PC-9 (cell line): ENCODE results near the gene S1PR4.

Experiments
- CTCF ChIP-seq: fragments of 200-600 bp; sonication (generic); conservative IDR thresholded peaks from 2 replicates; pipeline ENCODE4 v1.6.1; 2017; ENCODE audit warnings: mixed run types, antibody characterized with exemption, mild to moderate bottlenecking, moderate library complexity
- EZH2 ChIP-seq: fragments of 200-600 bp; sonication (generic); IDR thresholded peaks from 2 replicates; pipeline ENCODE4 v1.8.0; 2017; ENCODE audit warnings: antibody characterized with exemption, low read depth

GRCh38 chr19:3133793-3134116 lies 44.8 kb upstream of the S1PR4 start:
- TF ChIP-seq CTCF (no peak), EZH2 (no peak)
